Kidney epithelial cell (primary cell): ENCODE results near the gene PRDX6. TPM values are rescaled to one million over a fixed set of nuclear protein-coding genes. Genes with fewer than 3 reads are reported as not detected.

ENCODE experiments used
- DNase-seq: peaks from one replicate; pipeline ENCODE4 v3.0.0-alpha.2; 2010; ENCODE audit warnings: low read depth
- H3K27me3 ChIP-seq: 2 replicates; pipeline ENCODE4 v1.6.0; 2011; ENCODE audit warnings: low read length; ENCODE audit not compliant: control insufficient read depth, insufficient read depth
- H3K36me3 ChIP-seq: 2 replicates; pipeline ENCODE4 v1.5.1; 2011; ENCODE audit warnings: low read length; ENCODE audit not compliant: control insufficient read depth, insufficient read depth
- H3K4me3 ChIP-seq: 2 replicates; pipeline ENCODE4 v1.5.1; 2011; ENCODE audit warnings: low read depth, mild to moderate bottlenecking, control low read depth, low read length
- total RNA-seq: library from RNA; depleted of rRNA; stranded (reverse); fragments of >200 nt; gene quantifications from 2 replicates; pipeline ENCODE4 v1.2.3, GENCODE V29; 2015
- TF ChIP-seq, protein P1 (sequence below): IDR thresholded peaks from 2 replicates; pipeline ENCODE4 v1.5.1; 2011; ENCODE audit warnings: mild to moderate bottlenecking, moderate library complexity, low read length, control low read depth, inconsistent platforms; ENCODE audit not compliant: insufficient read depth, poor library complexity, severe bottlenecking

PRDX6 gene
- total RNA-seq, 1 donor from 2014 or later, result 187 TPM

DNA sequence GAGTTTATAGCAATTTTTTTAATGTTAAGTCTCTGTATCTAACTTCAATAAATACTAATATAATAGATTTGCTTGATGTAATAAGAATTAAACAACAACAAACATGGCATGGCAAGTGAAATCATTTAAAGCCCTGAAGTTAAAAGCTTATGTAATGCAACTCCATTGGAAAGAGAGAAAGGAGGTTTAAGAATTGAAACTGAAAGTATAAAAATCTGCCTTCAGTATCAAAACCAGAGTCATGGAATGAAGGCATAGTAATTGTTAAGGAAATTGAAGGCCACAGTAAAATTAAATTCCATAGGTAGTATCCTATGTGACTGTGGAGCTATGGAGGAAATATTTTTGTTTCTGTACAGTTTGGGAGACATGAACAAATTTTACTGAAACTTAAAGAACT lies 55.1 kb downstream of the PRDX6 start:
- TF ChIP-seq, protein P1, sequence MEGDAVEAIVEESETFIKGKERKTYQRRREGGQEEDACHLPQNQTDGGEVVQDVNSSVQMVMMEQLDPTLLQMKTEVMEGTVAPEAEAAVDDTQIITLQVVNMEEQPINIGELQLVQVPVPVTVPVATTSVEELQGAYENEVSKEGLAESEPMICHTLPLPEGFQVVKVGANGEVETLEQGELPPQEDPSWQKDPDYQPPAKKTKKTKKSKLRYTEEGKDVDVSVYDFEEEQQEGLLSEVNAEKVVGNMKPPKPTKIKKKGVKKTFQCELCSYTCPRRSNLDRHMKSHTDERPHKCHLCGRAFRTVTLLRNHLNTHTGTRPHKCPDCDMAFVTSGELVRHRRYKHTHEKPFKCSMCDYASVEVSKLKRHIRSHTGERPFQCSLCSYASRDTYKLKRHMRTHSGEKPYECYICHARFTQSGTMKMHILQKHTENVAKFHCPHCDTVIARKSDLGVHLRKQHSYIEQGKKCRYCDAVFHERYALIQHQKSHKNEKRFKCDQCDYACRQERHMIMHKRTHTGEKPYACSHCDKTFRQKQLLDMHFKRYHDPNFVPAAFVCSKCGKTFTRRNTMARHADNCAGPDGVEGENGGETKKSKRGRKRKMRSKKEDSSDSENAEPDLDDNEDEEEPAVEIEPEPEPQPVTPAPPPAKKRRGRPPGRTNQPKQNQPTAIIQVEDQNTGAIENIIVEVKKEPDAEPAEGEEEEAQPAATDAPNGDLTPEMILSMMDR, result no peak
- no peak for DNase-seq
- Histone ChIP-seq H3K4me3 (no peak overlapping the region), H3K36me3 (no peaks in the 10 kb centered on the region), H3K27me3 (no peaks in the 10 kb centered on the region)

DNA sequence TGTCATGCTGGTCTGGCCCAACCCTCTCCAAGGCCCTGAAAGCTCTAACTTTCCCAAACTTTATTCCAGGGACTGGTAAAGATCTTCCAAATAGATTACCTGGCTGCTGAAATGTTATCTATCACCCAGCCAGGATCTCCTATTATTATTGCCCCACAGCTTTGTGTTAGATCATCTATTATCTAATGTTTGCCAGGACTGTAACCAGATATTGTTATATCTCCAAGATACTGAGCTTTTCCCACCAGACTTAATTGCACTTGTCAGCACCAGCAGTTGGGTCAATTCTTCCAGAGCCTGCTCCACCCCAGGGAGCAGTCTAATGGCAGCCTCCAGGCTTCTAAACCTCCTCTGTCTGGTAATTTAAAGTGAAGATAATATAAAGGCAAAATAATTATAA lies 59.1 kb downstream of the PRDX6 start:
- H3K36me3 ChIP-seq, result no peaks in the 10 kb centered on the region
- no peak overlapping the region for H3K4me3 ChIP-seq
- TF ChIP-seq, protein P1, result no peak
- DNase-seq, result no peak
- no peaks in the 10 kb centered on the region for H3K27me3 ChIP-seq

Other genes starting within 250 kb of the PRDX6 start
- gene SLC9C2, start 125.7 kb downstream of the PRDX6 start, total RNA-seq, result not detected in 2 replicates
- not detected in 2 replicates for gene TEX50, start 158.0 kb downstream of the PRDX6 start, total RNA-seq
- 0.55 and 0.67 TPM in 2 replicates for gene ANKRD45, start 192.5 kb downstream of the PRDX6 start, total RNA-seq
- 17.3 and 22.9 TPM in 2 replicates for gene KLHL20, start 237.6 kb downstream of the PRDX6 start, total RNA-seq